Stomach smooth muscle (tissue), 2 donors: ENCODE results near the gene F2RL2.

Experiments used
- H3K27ac ChIP-seq: one replicate; pipeline ENCODE4 v1.7.0; 2013; ENCODE audit warnings: mild to moderate bottlenecking, low read length, inconsistent platforms
- H3K27me3 ChIP-seq, 2 donors: one replicate each; pipeline ENCODE4 v1.7.0; 2013; ENCODE audit warnings: low read length in 2 of 2; ENCODE audit not compliant: insufficient read depth in 2 of 2, control insufficient read depth in 1 of 2
- H3K36me3 ChIP-seq, 2 donors: one replicate each; pipeline ENCODE4 v1.7.0; 2013; ENCODE audit warnings: low read length in 2 of 2; ENCODE audit not compliant: control insufficient read depth in 2 of 2, insufficient read depth in 2 of 2
- H3K4me1 ChIP-seq: one replicate; pipeline ENCODE4 v1.7.0; 2013; ENCODE audit warnings: low read length; ENCODE audit not compliant: control insufficient read depth, insufficient read depth
- H3K4me3 ChIP-seq, 2 donors: one replicate each; pipeline ENCODE4 v1.7.0; 2013; ENCODE audit warnings: low read length in 2 of 2
- H3K9ac ChIP-seq, 2 donors: one replicate each; pipeline ENCODE4 v1.7.0; 2013; ENCODE audit warnings: low read length in 2 of 2, mild to moderate bottlenecking in 1 of 2
- H3K9me3 ChIP-seq, 2 donors: one replicate each; pipeline ENCODE4 v1.7.0; 2013; ENCODE audit warnings: low read length in 2 of 2; ENCODE audit not compliant: control insufficient read depth in 2 of 2
- donor health status: healthy.
- donor health status: Pancreatic carcinoma.

Gene F2RL2

DNA sequence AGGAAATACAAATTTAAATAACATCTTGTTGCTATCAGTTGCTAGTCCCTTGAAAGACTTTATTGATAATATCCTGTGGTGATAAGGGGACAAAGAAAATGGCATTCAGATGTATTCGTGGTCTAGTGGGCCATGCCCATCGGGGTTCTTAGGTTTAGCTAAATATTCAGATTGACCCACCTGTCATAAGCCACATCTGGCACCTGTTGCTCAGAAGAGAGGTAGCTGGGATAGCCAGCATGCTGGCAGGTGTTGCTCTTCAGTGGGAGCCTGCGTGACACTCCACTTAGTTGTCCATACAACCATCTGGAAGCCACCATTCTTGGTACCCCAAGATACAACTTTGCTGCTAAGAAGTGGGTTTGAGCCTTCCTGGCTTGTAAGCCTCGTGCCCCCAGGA lies 36.7 kb downstream of the F2RL2 start:
- no peaks in the 10 kb centered on the region for H3K4me1 ChIP-seq
- no peak overlapping the region for H3K4me3 ChIP-seq
- no peak overlapping the region for H3K9ac ChIP-seq
- H3K27ac ChIP-seq, result no peak overlapping the region
- no peaks in the 10 kb centered on the region for H3K36me3 ChIP-seq
- H3K9me3 ChIP-seq, result no peaks in the 10 kb centered on the region
- peaks cover 0 to 2% of the 10 kb centered on the region in 2 donors for H3K27me3 ChIP-seq

DNA sequence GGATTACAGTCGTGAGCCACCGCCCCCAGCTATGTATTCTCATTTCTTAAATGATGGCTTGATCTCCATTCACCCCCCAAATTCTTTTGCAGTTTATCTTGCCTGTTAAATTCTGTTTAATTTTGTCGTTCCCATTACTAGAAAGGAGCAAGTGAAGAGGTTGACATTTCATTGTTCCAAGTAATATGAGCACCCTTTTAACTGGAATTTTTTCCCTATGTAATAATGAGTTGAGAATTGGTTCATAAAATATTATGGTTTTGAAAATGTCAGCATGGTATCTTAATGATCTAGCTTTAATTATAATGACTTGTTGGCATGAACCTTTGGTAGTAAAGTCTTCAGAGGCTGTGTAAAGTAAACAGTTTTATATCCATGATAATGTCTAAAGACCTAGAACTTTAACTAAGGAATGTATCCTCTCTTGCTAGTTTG lies 37.4 kb downstream of the F2RL2 start:
- no peaks in the 10 kb centered on the region for H3K36me3 ChIP-seq
- no peak overlapping the region for H3K4me3 ChIP-seq
- H3K27me3 ChIP-seq, result peaks cover 0 to 2% of the 10 kb centered on the region in 2 donors
- no peak overlapping the region for H3K27ac ChIP-seq
- no peak overlapping the region for H3K9ac ChIP-seq
- H3K4me1 ChIP-seq, result no peaks in the 10 kb centered on the region
- no peaks in the 10 kb centered on the region for H3K9me3 ChIP-seq

DNA sequence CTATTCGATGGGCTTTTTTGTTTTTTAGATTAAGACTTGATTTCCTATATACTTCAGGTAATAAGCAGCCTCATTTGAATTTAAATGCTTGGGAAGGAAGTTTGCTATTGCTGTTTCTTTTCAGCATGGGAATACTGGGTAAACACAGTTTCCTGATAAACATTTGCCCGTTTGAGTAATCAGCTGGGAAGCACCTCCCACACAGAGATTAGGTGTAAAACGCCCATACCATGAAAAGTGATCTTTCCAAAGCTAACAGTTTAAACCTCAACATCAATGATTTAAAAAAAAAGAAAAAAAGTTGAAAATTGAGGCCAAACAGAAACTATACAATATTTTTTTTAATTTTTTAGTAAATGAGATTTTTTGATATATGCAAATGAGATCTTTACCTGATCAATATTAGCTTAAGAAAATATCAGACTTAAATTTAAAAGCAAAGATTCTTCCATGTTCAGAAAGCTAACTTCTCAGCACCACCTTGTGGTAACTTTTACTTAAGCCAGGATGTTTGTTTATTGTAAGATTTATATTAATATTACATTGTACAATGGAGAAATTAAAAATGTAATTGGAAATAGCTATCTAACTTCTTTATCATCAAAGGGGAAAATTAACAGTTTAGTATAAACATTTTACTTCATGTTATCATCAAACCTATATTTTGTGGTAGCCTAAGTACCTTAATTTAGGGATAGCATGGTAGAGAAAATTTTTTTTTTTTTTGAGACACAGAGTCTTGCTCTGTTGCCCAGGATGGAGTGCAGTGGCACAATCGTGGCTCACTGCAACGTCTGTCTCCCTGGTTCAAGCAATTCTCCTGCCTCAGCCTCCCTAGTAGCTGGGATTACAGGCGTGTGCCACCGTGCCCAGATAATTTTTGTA lies 39.8 kb downstream of the F2RL2 start:
- Histone ChIP-seq H3K9ac (no peak overlapping the region), H3K4me1 (no peaks in the 10 kb centered on the region), H3K36me3 (no peaks in the 10 kb centered on the region), H3K27ac (no peak overlapping the region), H3K27me3 (peaks cover 0 to 2% of the 10 kb centered on the region in 2 donors), H3K4me3 (no peak overlapping the region), H3K9me3 (no peaks in the 10 kb centered on the region)

DNA sequence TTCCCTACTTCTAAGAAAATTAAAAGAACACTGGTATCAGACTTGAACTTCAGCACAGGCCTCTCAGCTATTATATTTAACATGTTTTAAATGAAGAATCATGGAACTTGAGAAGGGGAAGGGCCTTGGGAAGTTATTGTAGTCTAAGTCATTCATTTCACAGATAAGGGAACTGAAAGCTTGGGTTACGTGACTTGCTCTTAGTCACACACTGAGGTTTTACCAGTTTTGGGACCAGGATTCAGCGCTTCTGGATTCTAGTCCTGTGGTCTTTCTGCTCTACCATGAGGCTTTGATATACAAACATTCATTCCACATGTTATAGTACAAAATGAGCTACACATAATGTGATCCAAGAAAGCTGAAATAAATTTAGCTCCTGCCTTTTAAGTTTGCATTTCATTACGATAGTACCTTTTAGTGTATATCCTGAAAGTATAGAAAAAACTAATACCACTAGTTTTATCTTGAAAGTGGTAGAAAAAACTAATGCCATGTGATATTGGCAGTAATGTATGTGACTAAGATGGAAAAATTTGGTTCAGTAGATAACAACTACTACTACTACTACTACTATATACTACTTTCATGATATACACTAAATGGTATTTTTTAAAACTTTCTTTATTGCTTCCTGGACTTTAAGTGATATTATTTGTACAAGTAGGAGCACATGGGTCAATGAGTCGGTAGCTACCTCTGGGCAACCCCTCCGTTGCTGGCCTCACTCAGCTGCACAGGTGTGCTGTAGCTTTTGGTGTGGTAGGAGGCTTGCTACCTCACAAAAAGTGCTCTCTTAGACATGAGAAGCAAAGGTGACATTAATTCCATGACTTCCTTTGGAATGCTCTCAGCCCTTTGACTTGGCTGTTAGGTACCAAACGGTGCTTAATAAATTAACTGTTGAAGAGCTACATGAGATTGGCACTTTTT lies 40.7 kb downstream of the F2RL2 start:
- Histone ChIP-seq H3K9me3 (no peaks in the 10 kb centered on the region), H3K27ac (no peak overlapping the region), H3K36me3 (no peaks in the 10 kb centered on the region), H3K4me3 (no peak overlapping the region), H3K27me3 (peaks cover 0 to 2% of the 10 kb centered on the region in 2 donors), H3K4me1 (no peaks in the 10 kb centered on the region), H3K9ac (no peak overlapping the region)

DNA sequence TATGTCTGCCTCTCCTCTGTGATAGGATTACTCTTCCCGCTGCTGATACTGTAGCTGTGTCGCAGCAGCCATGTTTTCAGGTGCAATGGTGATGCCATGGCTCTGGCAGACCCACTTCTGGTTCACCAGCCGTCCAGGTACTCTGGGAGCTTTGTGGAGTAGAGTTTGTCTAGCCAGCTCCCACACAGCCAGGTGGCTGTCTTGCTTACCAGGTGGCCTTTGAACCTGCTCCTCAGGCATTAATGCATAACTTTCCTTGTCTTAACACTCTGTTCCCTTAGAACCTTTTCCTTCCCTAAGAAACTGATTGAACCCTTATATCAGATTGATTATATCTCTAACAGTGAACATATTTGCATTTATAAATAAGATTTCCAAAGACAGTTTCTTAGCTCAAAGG lies 42.2 kb downstream of the F2RL2 start:
- Histone ChIP-seq H3K36me3 (no peaks in the 10 kb centered on the region), H3K4me3 (no peak overlapping the region), H3K27ac (no peak overlapping the region), H3K27me3 (no peaks in the 10 kb centered on the region), H3K9me3 (no peaks in the 10 kb centered on the region), H3K4me1 (no peaks in the 10 kb centered on the region), H3K9ac (no peak overlapping the region)

DNA sequence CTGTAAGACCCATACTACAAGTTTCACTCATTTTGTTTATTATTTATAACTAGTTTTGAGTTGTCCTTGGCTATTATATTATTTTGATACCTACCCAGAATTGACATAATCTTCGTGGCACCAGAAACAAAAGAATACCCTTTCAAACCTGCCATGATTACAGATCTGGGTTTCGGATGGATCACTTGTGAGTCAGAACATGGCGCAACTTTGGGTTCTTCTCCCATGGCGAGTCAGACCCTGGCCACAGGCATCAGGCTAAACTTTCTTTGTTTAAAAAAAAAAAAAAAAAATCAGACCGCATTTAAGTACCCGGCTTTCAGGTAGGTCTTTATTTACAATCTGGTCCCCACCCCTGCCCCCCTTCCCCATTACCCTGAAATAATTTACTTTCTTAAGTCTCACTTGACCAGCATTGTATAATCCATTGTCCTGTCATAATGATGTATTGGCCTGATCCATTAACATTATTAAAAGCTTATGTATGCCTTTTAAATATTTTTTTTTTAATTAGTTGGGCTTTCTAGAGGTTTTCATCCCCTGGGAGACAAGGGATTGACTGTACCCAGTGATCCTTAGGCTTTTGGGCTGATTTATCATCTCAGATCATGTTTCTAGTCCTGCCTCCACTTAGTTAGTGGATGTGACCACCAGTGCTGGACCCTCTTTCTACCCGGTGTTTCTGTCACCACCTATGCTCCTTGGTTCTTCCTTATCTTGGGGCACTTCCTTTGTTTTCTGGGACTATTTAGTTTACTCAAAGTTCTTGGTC lies 43.9 kb downstream of the F2RL2 start:
- no peak overlapping the region for H3K27ac ChIP-seq
- H3K4me3 ChIP-seq, result no peak overlapping the region
- no peak overlapping the region for H3K9ac ChIP-seq

DNA sequence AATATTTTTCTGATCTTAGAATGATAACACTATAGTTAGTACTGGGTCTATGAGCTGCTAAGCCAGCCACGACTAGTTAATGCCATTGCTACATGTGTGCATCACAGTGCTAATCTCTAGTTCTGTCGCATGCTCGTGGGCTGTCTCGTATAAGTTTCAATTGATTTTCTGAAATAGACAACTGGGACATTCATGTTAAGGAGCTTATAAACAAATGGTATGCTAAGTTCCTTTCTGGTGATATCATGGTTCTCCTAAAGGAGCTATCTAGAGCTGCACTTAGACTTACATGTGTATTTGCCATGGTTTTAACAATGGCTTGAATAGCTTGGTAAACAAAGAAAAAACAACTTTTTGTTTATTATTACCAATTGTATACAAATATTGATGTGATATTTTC lies 46.2 kb downstream of the F2RL2 start:
- Histone ChIP-seq H3K4me1 (no peaks in the 10 kb centered on the region), H3K9ac (no peak overlapping the region), H3K36me3 (no peaks in the 10 kb centered on the region), H3K4me3 (no peak overlapping the region), H3K27me3 (no peaks in the 10 kb centered on the region), H3K9me3 (no peaks in the 10 kb centered on the region), H3K27ac (no peak overlapping the region)

More for the DNA sequence above, 43.9 kb downstream of the F2RL2 start:
- Histone ChIP-seq H3K4me1 (no peaks in the 10 kb centered on the region), H3K27me3 (no peaks in the 10 kb centered on the region), H3K9me3 (no peaks in the 10 kb centered on the region), H3K36me3 (no peaks in the 10 kb centered on the region)

DNA sequence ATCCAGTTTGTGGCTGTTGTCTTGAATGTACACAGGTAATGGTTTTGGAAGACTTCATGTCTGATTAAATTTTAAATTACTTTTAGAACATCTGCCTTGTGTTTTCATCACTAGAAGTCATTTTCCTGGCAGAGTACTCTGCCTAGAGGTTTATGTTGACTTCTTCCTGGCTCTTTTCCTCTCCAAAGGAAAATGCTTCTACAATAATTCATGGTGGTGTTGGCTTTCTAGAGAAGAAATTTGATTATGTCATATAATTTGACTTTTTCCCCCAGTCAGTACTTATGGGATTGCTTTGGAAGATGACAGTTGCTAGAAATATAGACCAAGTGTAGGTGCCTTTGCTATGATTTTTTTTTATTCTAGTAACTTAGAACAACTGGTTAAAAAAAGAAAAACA lies 46.8 kb downstream of the F2RL2 start:
- no peaks in the 10 kb centered on the region for H3K4me1 ChIP-seq
- H3K9me3 ChIP-seq, result no peaks in the 10 kb centered on the region
- H3K36me3 ChIP-seq, result no peaks in the 10 kb centered on the region
- H3K9ac ChIP-seq, result no peak overlapping the region
- no peak overlapping the region for H3K4me3 ChIP-seq
- no peak overlapping the region for H3K27ac ChIP-seq
- H3K27me3 ChIP-seq, result no peaks in the 10 kb centered on the region

DNA sequence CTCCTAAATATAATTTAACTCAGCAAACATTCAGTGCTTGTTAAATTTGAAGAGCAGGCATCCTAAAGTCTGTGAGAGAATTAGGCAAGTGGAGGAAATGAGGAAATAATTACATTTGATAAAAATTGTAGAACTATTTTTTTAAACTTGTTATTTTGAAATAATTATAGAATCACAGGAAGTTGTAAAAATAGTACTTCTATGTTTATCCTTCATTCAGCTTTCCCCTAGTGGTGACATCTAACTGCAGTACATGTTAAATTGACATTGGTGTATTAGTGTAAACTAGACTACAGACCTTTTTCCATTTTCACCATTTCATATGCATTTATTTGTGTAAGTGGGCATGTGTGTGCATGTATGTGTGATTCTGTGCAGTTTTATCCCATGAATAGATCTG lies 51.6 kb downstream of the F2RL2 start:
- no peaks in the 10 kb centered on the region for H3K36me3 ChIP-seq
- H3K4me3 ChIP-seq, result no peak overlapping the region
- no peaks in the 10 kb centered on the region for H3K27me3 ChIP-seq
- H3K4me1 ChIP-seq, result no peaks in the 10 kb centered on the region
- no peak overlapping the region for H3K9ac ChIP-seq
- H3K27ac ChIP-seq, result no peak overlapping the region
- H3K9me3 ChIP-seq, result no peaks in the 10 kb centered on the region

DNA sequence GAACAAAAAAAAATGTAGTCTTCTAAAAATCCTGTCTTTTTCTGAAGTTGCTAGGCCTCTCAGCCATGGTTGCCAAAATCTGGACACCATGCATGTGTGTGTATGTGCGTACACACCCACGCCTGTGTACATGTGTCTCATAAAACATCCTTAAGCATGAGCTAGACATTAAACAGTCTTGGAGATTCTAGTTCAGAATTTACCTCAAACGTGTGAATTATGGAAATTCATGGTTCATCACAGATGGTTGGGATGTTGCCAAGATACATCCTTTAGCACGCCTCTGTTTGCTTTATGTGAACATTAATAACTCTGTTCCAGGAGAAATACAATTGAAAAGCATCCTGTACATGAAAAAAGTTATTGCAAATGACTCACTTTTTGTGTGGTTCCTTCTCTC lies 53.0 kb downstream of the F2RL2 start:
- H3K4me3 ChIP-seq, result no peak overlapping the region
- H3K27me3 ChIP-seq, result no peaks in the 10 kb centered on the region
- H3K36me3 ChIP-seq, result no peaks in the 10 kb centered on the region
- no peaks in the 10 kb centered on the region for H3K4me1 ChIP-seq
- no peaks in the 10 kb centered on the region for H3K9me3 ChIP-seq
- no peak overlapping the region for H3K27ac ChIP-seq
- no peak overlapping the region for H3K9ac ChIP-seq
